ENCODE measurements around the gene GABRQ. TPM values are rescaled to one million over a fixed set of nuclear protein-coding genes. Genes with fewer than 3 reads are reported as not detected.

GABRQ gene
- total and polyA plus RNA-seq, 2 donors (not counting 1 experiment from before 2014, with no cell fraction given), result not detected

DNA sequence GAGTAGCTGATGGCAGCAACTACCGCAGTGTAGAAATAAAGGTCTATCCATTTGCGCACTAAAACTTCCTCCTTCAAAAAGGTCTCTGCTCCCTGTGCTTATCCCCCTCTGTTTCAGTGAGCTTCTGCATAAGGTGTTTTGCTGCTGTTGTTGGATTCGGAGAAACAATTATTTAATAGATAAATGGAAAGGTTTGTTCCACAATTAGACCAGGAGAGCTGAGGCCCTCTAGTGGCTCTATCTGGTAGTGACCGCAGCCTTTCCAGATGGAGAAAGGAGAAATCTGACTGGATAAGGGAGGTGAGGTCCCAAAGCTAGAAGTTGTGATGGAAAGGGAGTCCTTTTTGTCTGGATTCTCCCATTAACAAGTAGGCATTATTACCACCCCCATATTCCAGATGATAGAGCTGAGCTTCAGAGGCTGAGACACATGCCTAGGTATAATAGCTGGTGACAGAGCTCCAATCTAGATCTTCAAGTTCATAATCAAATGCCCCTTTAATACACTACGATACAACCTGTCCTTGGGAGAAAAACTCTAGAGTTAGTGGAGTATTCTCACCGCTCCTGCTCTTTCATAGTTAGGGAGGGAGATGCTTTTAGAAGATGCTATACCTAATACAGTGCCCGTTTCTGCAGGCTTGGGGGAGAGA lies 5.1 kb upstream of the GABRQ start:
- H3K4me2 ChIP-seq (ENCODE audit: extremely low read depth, insufficient read depth, low read length), result no peak overlapping the region
- H3K79me2 ChIP-seq (ENCODE audit: control insufficient read depth, insufficient read depth, low read length), result no peaks in the 10 kb centered on the region
- H2AFZ ChIP-seq (ENCODE audit: low read length), result no peak overlapping the region
- H3K4me1 ChIP-seq (ENCODE audit: control insufficient read depth, extremely low read depth, insufficient read depth, low read length), result no peaks in the 10 kb centered on the region
- TF ChIP-seq EZH2 (IDR thresholded peaks at IDR 0.05; ENCODE audit: low read length, missing control alignments), result no peak
- TF ChIP-seq, protein P1, sequence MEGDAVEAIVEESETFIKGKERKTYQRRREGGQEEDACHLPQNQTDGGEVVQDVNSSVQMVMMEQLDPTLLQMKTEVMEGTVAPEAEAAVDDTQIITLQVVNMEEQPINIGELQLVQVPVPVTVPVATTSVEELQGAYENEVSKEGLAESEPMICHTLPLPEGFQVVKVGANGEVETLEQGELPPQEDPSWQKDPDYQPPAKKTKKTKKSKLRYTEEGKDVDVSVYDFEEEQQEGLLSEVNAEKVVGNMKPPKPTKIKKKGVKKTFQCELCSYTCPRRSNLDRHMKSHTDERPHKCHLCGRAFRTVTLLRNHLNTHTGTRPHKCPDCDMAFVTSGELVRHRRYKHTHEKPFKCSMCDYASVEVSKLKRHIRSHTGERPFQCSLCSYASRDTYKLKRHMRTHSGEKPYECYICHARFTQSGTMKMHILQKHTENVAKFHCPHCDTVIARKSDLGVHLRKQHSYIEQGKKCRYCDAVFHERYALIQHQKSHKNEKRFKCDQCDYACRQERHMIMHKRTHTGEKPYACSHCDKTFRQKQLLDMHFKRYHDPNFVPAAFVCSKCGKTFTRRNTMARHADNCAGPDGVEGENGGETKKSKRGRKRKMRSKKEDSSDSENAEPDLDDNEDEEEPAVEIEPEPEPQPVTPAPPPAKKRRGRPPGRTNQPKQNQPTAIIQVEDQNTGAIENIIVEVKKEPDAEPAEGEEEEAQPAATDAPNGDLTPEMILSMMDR (conservative IDR thresholded peaks at IDR 0.05 in 1 of 2, IDR thresholded peaks at IDR 0.05 in 1 of 2; ENCODE audit: low read depth in 1 of 2, low read length in 2 of 2), result peak; percentile 67 to 82
- H3K9ac ChIP-seq (ENCODE audit: insufficient read depth, low read length), result no peak overlapping the region
- H3K36me3 ChIP-seq (ENCODE audit: control insufficient read depth, insufficient read depth, low read length), result no peaks in the 10 kb centered on the region
- H3K4me3 ChIP-seq (replicated peaks in 1 of 4; ENCODE audit: control extremely low read depth in 1 of 4, insufficient read depth in 1 of 4, low read depth in 3 of 4, low read length in 4 of 4), result no peak overlapping the region
- no peaks in the 10 kb centered on the region for H4K20me1 ChIP-seq (ENCODE audit: control insufficient read depth, extremely low read depth, insufficient read depth, low read length)
- H3K27me3 ChIP-seq (ENCODE audit: control insufficient read depth, insufficient read depth, low read length), result no peaks in the 10 kb centered on the region
- H3K27ac ChIP-seq (ENCODE audit: insufficient read depth, low read length), result no peak overlapping the region
- peak; percentile 15 to 27 for DNase-seq (ENCODE audit: low read depth in 2 of 2)
- H3K9me3 ChIP-seq (ENCODE audit: control insufficient read depth, insufficient read depth, low read depth, low read length), result no peaks in the 10 kb centered on the region

DNA sequence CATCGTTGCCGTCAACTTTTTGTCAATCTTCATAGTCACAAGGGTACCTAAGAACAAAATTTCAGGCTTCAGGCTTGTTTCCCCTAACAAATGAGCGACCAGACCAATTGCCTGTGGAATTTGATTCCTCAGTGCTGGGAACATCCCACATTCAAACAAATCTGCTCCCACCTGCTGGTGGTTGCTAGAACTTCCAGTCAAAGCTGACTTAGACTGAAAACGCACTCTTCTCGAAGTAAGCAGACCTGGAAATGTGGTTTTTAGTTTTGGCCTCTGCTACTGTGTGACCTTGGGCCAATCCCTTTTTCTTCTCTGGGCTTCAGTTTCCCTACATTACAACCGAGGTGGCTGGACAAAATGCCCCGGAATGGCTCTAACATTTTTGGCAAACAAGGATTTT lies 1.8 kb upstream of the GABRQ start:
- peak; percentile 56 to 61 for DNase-seq (ENCODE audit: low read depth in 2 of 2)
- Histone ChIP-seq H3K27me3 (ENCODE audit: control insufficient read depth, insufficient read depth, low read length) (no peaks in the 10 kb centered on the region), H3K4me2 (ENCODE audit: extremely low read depth, insufficient read depth, low read length) (no peak overlapping the region), H3K36me3 (ENCODE audit: control insufficient read depth, insufficient read depth, low read length) (no peaks in the 10 kb centered on the region), H3K9me3 (ENCODE audit: control insufficient read depth, insufficient read depth, low read depth, low read length) (no peaks in the 10 kb centered on the region), H3K9ac (ENCODE audit: insufficient read depth, low read length) (no peak overlapping the region), H4K20me1 (ENCODE audit: control insufficient read depth, extremely low read depth, insufficient read depth, low read length) (no peaks in the 10 kb centered on the region), H3K4me3 (replicated peaks in 1 of 4; ENCODE audit: control extremely low read depth in 1 of 4, insufficient read depth in 1 of 4, low read depth in 3 of 4, low read length in 4 of 4) (no peak overlapping the region), H3K27ac (ENCODE audit: insufficient read depth, low read length) (no peak overlapping the region), H3K4me1 (ENCODE audit: control insufficient read depth, extremely low read depth, insufficient read depth, low read length) (no peaks in the 10 kb centered on the region), H3K79me2 (ENCODE audit: control insufficient read depth, insufficient read depth, low read length) (no peaks in the 10 kb centered on the region), H2AFZ (ENCODE audit: low read length) (no peak overlapping the region)
- TF ChIP-seq EZH2 (IDR thresholded peaks at IDR 0.05; ENCODE audit: low read length, missing control alignments), result no peak
- TF ChIP-seq, protein P1 (conservative IDR thresholded peaks at IDR 0.05 in 1 of 2, IDR thresholded peaks at IDR 0.05 in 1 of 2; ENCODE audit: low read depth in 1 of 2, low read length in 2 of 2), result peak; percentile 58 to 62

DNA sequence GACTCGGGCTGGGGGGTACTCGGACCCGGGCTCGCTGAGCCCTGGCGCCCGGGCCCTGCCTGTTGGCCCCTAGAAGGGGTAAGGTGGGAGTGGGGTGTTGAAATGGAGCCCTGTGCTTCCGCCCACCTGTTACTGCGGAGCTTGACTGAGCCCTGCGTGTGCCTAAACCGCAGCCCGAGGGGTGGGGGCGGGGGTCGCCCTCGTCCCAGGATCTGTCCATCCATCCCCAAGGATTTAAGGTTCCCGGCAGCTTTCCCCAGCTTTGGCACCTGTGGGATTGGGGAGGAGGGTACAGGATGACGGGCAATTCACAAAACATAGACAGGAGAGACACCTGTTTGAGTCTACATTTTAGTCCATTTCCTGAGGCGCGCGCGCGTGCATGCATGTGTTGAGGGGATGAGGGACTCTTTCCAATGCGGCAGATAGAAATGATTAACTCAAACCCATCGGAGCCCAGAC lies 779 bp downstream of the GABRQ start:
- Histone ChIP-seq H2AFZ (ENCODE audit: low read length) (no peak overlapping the region), H3K9ac (ENCODE audit: insufficient read depth, low read length) (no peak overlapping the region), H4K20me1 (ENCODE audit: control insufficient read depth, extremely low read depth, insufficient read depth, low read length) (no peaks in the 10 kb centered on the region), H3K4me1 (ENCODE audit: control insufficient read depth, extremely low read depth, insufficient read depth, low read length) (no peaks in the 10 kb centered on the region), H3K9me3 (ENCODE audit: control insufficient read depth, insufficient read depth, low read depth, low read length) (no peaks in the 10 kb centered on the region), H3K36me3 (ENCODE audit: control insufficient read depth, insufficient read depth, low read length) (no peaks in the 10 kb centered on the region), H3K4me2 (ENCODE audit: extremely low read depth, insufficient read depth, low read length) (no peak overlapping the region), H3K27me3 (ENCODE audit: control insufficient read depth, insufficient read depth, low read length) (no peaks in the 10 kb centered on the region), H3K27ac (ENCODE audit: insufficient read depth, low read length) (no peak overlapping the region), H3K79me2 (ENCODE audit: control insufficient read depth, insufficient read depth, low read length) (no peaks in the 10 kb centered on the region), H3K4me3 (replicated peaks in 1 of 4; ENCODE audit: control extremely low read depth in 1 of 4, insufficient read depth in 1 of 4, low read depth in 3 of 4, low read length in 4 of 4) (no peak overlapping the region)
- no peak for TF ChIP-seq EZH2 (IDR thresholded peaks at IDR 0.05; ENCODE audit: low read length, missing control alignments)
- TF ChIP-seq, protein P1 (conservative IDR thresholded peaks at IDR 0.05 in 1 of 2, IDR thresholded peaks at IDR 0.05 in 1 of 2; ENCODE audit: low read depth in 1 of 2, low read length in 2 of 2), result no peak
- DNase-seq (ENCODE audit: low read depth in 2 of 2), result no peak

Measured in fibroblast of lung (primary cell).